HG02970 (cell line): ENCODE measurements around the gene PLCL1.

Experiments
- ATAC-seq: cut with Tn5 transposase; IDR thresholded peaks from one replicate; pipeline ENCODE4 v1.9.1; 2021; ENCODE audit warnings: mild to moderate bottlenecking, moderate library complexity, moderate number of reproducible peaks; ENCODE audit not compliant: unreplicated experiment, low FRiP score

Gene PLCL1

GRCh38 chr2:197920088-197920487, 115.7 kb downstream of the PLCL1 start:
- no peak for ATAC-seq

GRCh38 chr2:197920592-197921201, 116.3 kb downstream of the PLCL1 start:
- ATAC-seq = no peak

GRCh38 chr2:197924483-197924882, 120.1 kb downstream of the PLCL1 start:
- no peak for ATAC-seq

GRCh38 chr2:197925204-197925603, 120.8 kb downstream of the PLCL1 start:
- ATAC-seq = no peak

- no peak for ATAC-seq
These were observed 121.6 kb downstream of the PLCL1 start for GRCh38 chr2:197925976-197926375.

- no peak for ATAC-seq
These were observed 122.3 kb downstream of the PLCL1 start for GRCh38 chr2:197926673-197927072.

GRCh38 chr2:197927994-197928393, 123.6 kb downstream of the PLCL1 start:
- ATAC-seq = no peak

- no peak for ATAC-seq
These were observed 124.9 kb downstream of the PLCL1 start for GRCh38 chr2:197929008-197929885.

- ATAC-seq = no peak
These were observed 125.5 kb downstream of the PLCL1 start for GRCh38 chr2:197929886-197930227.

GRCh38 chr2:197930570-197931278, 126.3 kb downstream of the PLCL1 start:
- no peak for ATAC-seq

GRCh38 chr2:197931661-197932312, 127.4 kb downstream of the PLCL1 start:
- ATAC-seq = no peak

GRCh38 chr2:197932374-197932773, 128.0 kb downstream of the PLCL1 start:
- no peak for ATAC-seq

- no peak for ATAC-seq
These were observed 130.0 kb downstream of the PLCL1 start for GRCh38 chr2:197934261-197934933.

- no peak for ATAC-seq
These were observed 130.5 kb downstream of the PLCL1 start for GRCh38 chr2:197934934-197935289.

- ATAC-seq = no peak
These were observed 133.4 kb downstream of the PLCL1 start for GRCh38 chr2:197937814-197938213.

- no peak for ATAC-seq
These were observed 134.2 kb downstream of the PLCL1 start for GRCh38 chr2:197938555-197938954.

- ATAC-seq = no peak
These were observed 135.4 kb downstream of the PLCL1 start for GRCh38 chr2:197939787-197940186.

- no peak for ATAC-seq
These were observed 136.0 kb downstream of the PLCL1 start for GRCh38 chr2:197940382-197940781.

- no peak for ATAC-seq
These were observed 137.3 kb downstream of the PLCL1 start for GRCh38 chr2:197941715-197942114.

- ATAC-seq = no peak
These were observed 139.3 kb downstream of the PLCL1 start for GRCh38 chr2:197943731-197944130.
